Liver (tissue), 9 donors: ENCODE results near the gene ZMYND8. TPM values are rescaled to one million over a fixed set of nuclear protein-coding genes. Genes with fewer than 3 reads are reported as not detected.

ENCODE experiments used
- DNase-seq: peaks from one replicate; pipeline ENCODE4 v3.0.0-alpha.2; 2017; ENCODE audit warnings: low spot score
- H3K27ac ChIP-seq, 2 donors: one replicate each; pipeline ENCODE4 v1.7.0; 2013; ENCODE audit warnings: inconsistent platforms in 2 of 2, low read length in 2 of 2, control low read depth in 1 of 2, low read depth in 1 of 2, mild to moderate bottlenecking in 1 of 2
- H3K27me3 ChIP-seq, 4 donors: one replicate each; pipeline versions ENCODE4 v1.6.1 to v1.7.0; 2013; ENCODE audit warnings: low read length in 3 of 4, inconsistent platforms in 1 of 4, mild to moderate bottlenecking in 1 of 4, moderate library complexity in 1 of 4; ENCODE audit not compliant: control insufficient read depth in 4 of 4, insufficient read depth in 4 of 4
- H3K36me3 ChIP-seq, 4 donors: one replicate each; pipeline versions ENCODE4 v1.6.1 to v1.7.0; 2013; ENCODE audit warnings: low read length in 3 of 4, mild to moderate bottlenecking in 3 of 4, low read depth in 1 of 4, moderate library complexity in 1 of 4; ENCODE audit not compliant: control insufficient read depth in 4 of 4, insufficient read depth in 3 of 4
- H3K4me1 ChIP-seq, 4 donors: one replicate each; pipeline versions ENCODE4 v1.6.1 to v1.7.0; 2013; ENCODE audit warnings: low read length in 3 of 4, mild to moderate bottlenecking in 3 of 4, moderate library complexity in 1 of 4; ENCODE audit not compliant: control insufficient read depth in 4 of 4, insufficient read depth in 4 of 4
- H3K4me3 ChIP-seq, 3 donors: one replicate each; pipeline versions ENCODE4 v1.6.1 to v1.7.0; 2013; ENCODE audit warnings: low read length in 3 of 3, control low read depth in 1 of 3, low read depth in 1 of 3, mild to moderate bottlenecking in 1 of 3
- H3K9ac ChIP-seq, 2 donors: one replicate each; pipeline ENCODE4 v1.7.0; 2013; ENCODE audit warnings: low read length in 2 of 2, mild to moderate bottlenecking in 2 of 2, moderate library complexity in 2 of 2, control low read depth in 1 of 2, low read depth in 1 of 2
- H3K9me3 ChIP-seq, 4 donors: one replicate each; pipeline versions ENCODE4 v1.6.1 to v1.7.0; 2013; ENCODE audit warnings: low read length in 3 of 4; ENCODE audit not compliant: control insufficient read depth in 4 of 4
- EGR1 ChIP-seq, 2 donors: IDR thresholded peaks; 2 replicates each; pipeline ENCODE4 v1.6.1; 2016 to 2018; ENCODE audit warnings: antibody characterized with exemption in 2 of 2, low read depth in 2 of 2
- FOXA1 ChIP-seq: IDR thresholded peaks from 2 replicates; pipeline ENCODE4 v1.6.1; 2016; ENCODE audit warnings: antibody characterized with exemption
- HNF4A ChIP-seq, 2 donors: conservative IDR thresholded peaks; 2 replicates each; pipeline ENCODE4 v1.6.1; 2016; ENCODE audit warnings: antibody characterized with exemption in 2 of 2, mild to moderate bottlenecking in 2 of 2
- HNF4G ChIP-seq: IDR thresholded peaks from 2 replicates; pipeline ENCODE4 v1.6.1; 2016; ENCODE audit warnings: antibody characterized with exemption
- JUND ChIP-seq, 2 donors: IDR thresholded peaks; 2 replicates each; pipeline ENCODE4 v1.6.1; 2016; ENCODE audit warnings: antibody characterized with exemption in 2 of 2
- NR2F2 ChIP-seq: IDR thresholded peaks from 2 replicates; pipeline ENCODE4 v1.6.1; 2016; ENCODE audit warnings: antibody characterized with exemption
- RAD21 ChIP-seq, 2 donors: IDR thresholded peaks; 2 replicates each; pipeline ENCODE4 v1.6.1; 2016; ENCODE audit warnings: antibody characterized with exemption in 2 of 2, mild to moderate bottlenecking in 2 of 2
- REST ChIP-seq: IDR thresholded peaks from 2 replicates; pipeline ENCODE4 v1.6.1; 2016; ENCODE audit warnings: antibody characterized with exemption, mild to moderate bottlenecking
- RXRA ChIP-seq, 2 donors: IDR thresholded peaks; 2 replicates each; pipeline ENCODE4 v1.6.1; 2017 to 2018; ENCODE audit warnings: antibody characterized with exemption in 2 of 2, mild to moderate bottlenecking in 1 of 2
- SP1 ChIP-seq: IDR thresholded peaks from 2 replicates; pipeline ENCODE4 v1.6.1; 2018; ENCODE audit warnings: antibody characterized with exemption, mild to moderate bottlenecking
- TAF1 ChIP-seq: conservative IDR thresholded peaks from 2 replicates; pipeline ENCODE4 v1.6.1; 2016; ENCODE audit warnings: antibody characterized with exemption, mild to moderate bottlenecking
- YY1 ChIP-seq: IDR thresholded peaks from 2 replicates; pipeline ENCODE4 v1.6.1; 2016; ENCODE audit warnings: antibody characterized with exemption, mild to moderate bottlenecking
- WGBS: extraction: QIAGEN DNeasy Blood & Tissue Kit; methylation state at CpG from one replicate; pipeline ENCODE4 v1.1.7; 2013; 5-methylcytosine and 5-hydroxymethylcytosine counted together
- polyA plus RNA-seq, 2 donors: library from polyadenylated mRNA; stranded (reverse) in 1 of 2; unstranded in 1 of 2; fragments of 200-250 nt in 1 of 2; fragments of >200 nt in 1 of 2; fragmentation: Nextera tagmentation in 1 of 2; extraction: Ambion mirVana in 1 of 2; gene quantifications; one replicate each; pipeline versions ENCODE4 v1.2.1 to v1.2.3, GENCODE V29; 2013 to 2015
- total RNA-seq, 2 donors: library from RNA; depleted of rRNA; stranded (reverse); fragments of >200 nt; gene quantifications; one replicate each; pipeline ENCODE4 v1.2.3, GENCODE V29; 2014
- TF ChIP-seq, protein P1 (sequence below): IDR thresholded peaks from 2 replicates; pipeline ENCODE4 v1.6.1; 2016; ENCODE audit warnings: antibody characterized with exemption
- TF ChIP-seq, protein P2 (sequence below): IDR thresholded peaks from 2 replicates; pipeline ENCODE4 v1.6.1; 2016; ENCODE audit warnings: antibody characterized with exemption
- TF ChIP-seq, protein P3 (sequence below): fragments of 150-350 bp; IDR thresholded peaks from 2 replicates; pipeline ENCODE4 v1.5.1; 2017; ENCODE audit warnings: improper control_type of control experiment, low read depth, low read length; ENCODE audit not compliant: missing input control
- donor health status: healthy.
- donor health status: healthy.
- donor health status: healthy.
- donor health status: healthy.
- donor health status: healthy.

Gene ZMYND8
- total and polyA plus RNA-seq, 4 donors, result 3.3 to 23.5 (median 6.8) TPM

- no peak for DNase-seq
- Histone ChIP-seq H3K27ac (no peak overlapping the region), H3K27me3 (no peaks in the 10 kb centered on the region), H3K9ac (no peak overlapping the region), H3K4me3 (no peak overlapping the region), H3K9me3 (no peaks in the 10 kb centered on the region), H3K36me3 (peaks cover 0 to 7% (median 0%) of the 10 kb centered on the region in 4 donors), H3K4me1 (peaks cover 0 to 5% (median under 1%) of the 10 kb centered on the region in 4 donors)
- 95% methylated on average over 7 of the region's 7 CpGs for WGBS
- TF ChIP-seq HNF4A (conservative IDR thresholded peaks at IDR 0.05) (no peak), TAF1 (no peak), SP1 (no peak), RAD21 (IDR thresholded peaks at IDR 0.05) (no peak), EGR1 (IDR thresholded peaks at IDR 0.05; ENCODE audit: low read depth in 2 of 2) (no peak), RXRA (IDR thresholded peaks at IDR 0.05) (no peak), HNF4G (no peak), YY1 (no peak), JUND (IDR thresholded peaks at IDR 0.05) (no peak)
- TF ChIP-seq, protein P1, sequence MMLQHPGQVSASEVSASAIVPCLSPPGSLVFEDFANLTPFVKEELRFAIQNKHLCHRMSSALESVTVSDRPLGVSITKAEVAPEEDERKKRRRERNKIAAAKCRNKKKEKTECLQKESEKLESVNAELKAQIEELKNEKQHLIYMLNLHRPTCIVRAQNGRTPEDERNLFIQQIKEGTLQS, result no peak
- TF ChIP-seq, protein P2, sequence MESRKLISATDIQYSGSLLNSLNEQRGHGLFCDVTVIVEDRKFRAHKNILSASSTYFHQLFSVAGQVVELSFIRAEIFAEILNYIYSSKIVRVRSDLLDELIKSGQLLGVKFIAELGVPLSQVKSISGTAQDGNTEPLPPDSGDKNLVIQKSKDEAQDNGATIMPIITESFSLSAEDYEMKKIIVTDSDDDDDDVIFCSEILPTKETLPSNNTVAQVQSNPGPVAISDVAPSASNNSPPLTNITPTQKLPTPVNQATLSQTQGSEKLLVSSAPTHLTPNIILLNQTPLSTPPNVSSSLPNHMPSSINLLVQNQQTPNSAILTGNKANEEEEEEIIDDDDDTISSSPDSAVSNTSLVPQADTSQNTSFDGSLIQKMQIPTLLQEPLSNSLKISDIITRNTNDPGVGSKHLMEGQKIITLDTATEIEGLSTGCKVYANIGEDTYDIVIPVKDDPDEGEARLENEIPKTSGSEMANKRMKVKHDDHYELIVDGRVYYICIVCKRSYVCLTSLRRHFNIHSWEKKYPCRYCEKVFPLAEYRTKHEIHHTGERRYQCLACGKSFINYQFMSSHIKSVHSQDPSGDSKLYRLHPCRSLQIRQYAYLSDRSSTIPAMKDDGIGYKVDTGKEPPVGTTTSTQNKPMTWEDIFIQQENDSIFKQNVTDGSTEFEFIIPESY, result no peak
- TF ChIP-seq, protein P3, sequence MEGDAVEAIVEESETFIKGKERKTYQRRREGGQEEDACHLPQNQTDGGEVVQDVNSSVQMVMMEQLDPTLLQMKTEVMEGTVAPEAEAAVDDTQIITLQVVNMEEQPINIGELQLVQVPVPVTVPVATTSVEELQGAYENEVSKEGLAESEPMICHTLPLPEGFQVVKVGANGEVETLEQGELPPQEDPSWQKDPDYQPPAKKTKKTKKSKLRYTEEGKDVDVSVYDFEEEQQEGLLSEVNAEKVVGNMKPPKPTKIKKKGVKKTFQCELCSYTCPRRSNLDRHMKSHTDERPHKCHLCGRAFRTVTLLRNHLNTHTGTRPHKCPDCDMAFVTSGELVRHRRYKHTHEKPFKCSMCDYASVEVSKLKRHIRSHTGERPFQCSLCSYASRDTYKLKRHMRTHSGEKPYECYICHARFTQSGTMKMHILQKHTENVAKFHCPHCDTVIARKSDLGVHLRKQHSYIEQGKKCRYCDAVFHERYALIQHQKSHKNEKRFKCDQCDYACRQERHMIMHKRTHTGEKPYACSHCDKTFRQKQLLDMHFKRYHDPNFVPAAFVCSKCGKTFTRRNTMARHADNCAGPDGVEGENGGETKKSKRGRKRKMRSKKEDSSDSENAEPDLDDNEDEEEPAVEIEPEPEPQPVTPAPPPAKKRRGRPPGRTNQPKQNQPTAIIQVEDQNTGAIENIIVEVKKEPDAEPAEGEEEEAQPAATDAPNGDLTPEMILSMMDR, result no peak
Observed at GRCh38 chr20:47269309-47270165, 87.0 kb downstream of the ZMYND8 start.

DNA sequence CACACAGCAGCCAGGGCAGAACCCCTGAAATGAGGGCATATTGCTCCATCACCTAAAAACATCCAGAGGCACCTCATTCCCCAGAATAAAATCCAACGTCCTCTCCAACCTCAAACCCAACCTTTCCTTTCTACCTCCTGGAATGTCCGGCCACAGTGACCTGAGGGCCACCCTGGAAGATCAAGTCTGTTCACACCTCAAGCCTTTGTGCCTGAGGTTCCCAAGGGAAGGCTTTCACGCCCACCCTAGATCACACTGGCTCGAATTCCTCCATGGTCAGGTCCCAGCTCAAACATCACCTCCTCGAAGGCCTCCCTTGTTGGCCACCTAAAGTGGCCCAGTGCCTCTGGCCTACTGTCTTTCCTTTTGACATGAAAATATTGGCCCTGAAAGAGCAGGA is 88.9 kb downstream of the ZMYND8 start:
- Histone ChIP-seq H3K9ac (no peak overlapping the region), H3K27me3 (no peaks in the 10 kb centered on the region), H3K27ac (no peak overlapping the region), H3K4me3 (no peak overlapping the region), H3K9me3 (no peaks in the 10 kb centered on the region), H3K4me1 (no peaks in the 10 kb centered on the region), H3K36me3 (peaks cover 0 to 7% (median 1%) of the 10 kb centered on the region in 4 donors)
- no peak for TF ChIP-seq YY1
- no peak for TF ChIP-seq FOXA1
- no peak for TF ChIP-seq REST
- no peak for TF ChIP-seq NR2F2
- TF ChIP-seq JUND (IDR thresholded peaks at IDR 0.05), result no peak
- TF ChIP-seq, protein P2, result no peak
- TF ChIP-seq, protein P1, result no peak
- TF ChIP-seq RXRA (IDR thresholded peaks at IDR 0.05), result no peak
- TF ChIP-seq HNF4A (conservative IDR thresholded peaks at IDR 0.05), result no peak
- no peak for DNase-seq
- WGBS, result 91% methylated on average over 5 of the region's 5 CpGs
